Measurements from ENCODE around the gene FGF12. TPM values are rescaled to one million over a fixed set of nuclear protein-coding genes. Genes with fewer than 3 reads are reported as not detected.

Gene FGF12
- polyA plus RNA-seq, 3 donors: not detected

- Histone ChIP-seq H2AFZ (ENCODE audit: insufficient read depth, low read depth, low read length, poor library complexity, severe bottlenecking) (no peak overlapping the region), H3K79me2 (ENCODE audit: insufficient read depth, low read length) (no peaks in the 10 kb centered on the region), H4K20me1 (ENCODE audit: insufficient read depth, low read length) (no peaks in the 10 kb centered on the region), H3K36me3 (replicated peaks in 1 of 2; ENCODE audit: control insufficient read depth in 1 of 2, insufficient read depth in 2 of 2, low read length in 2 of 2) (no peaks in the 10 kb centered on the region), H3K9me3 (replicated peaks in 1 of 2; ENCODE audit: control insufficient read depth in 1 of 2, insufficient read depth in 1 of 2, low read length in 2 of 2) (no peaks in the 10 kb centered on the region), H3K4me1 (ENCODE audit: control insufficient read depth in 1 of 2, insufficient read depth in 2 of 2, low read length in 2 of 2) (no peaks in the 10 kb centered on the region), H3K27me3 (ENCODE audit: control insufficient read depth in 2 of 2, insufficient read depth in 2 of 2, low read length in 2 of 2) (peaks cover 0 to 1% of the 10 kb centered on the region in 2 donors), H3K4me3 (replicated peaks in 1 of 3; ENCODE audit: low read depth in 2 of 3, low read length in 3 of 3) (no peak overlapping the region), H3K9ac (ENCODE audit: insufficient read depth, low read length, poor library complexity, severe bottlenecking) (no peak overlapping the region), H3K4me2 (replicated peaks; ENCODE audit: extremely low read depth, low read length, poor library complexity, severe bottlenecking) (no peak overlapping the region), H3K27ac (ENCODE audit: low read depth in 1 of 2, low read length in 2 of 2) (no peak overlapping the region)
- intact Hi-C loops (cut with micrococcal nuclease): no loop called here
- H3K27me3 Mint-ChIP-seq (ENCODE audit: low read depth in 3 of 3): peaks cover 0 to 9% (median 4%) of the 10 kb centered on the region in 3 donors
- 60% methylated on average over 1 of the region's 5 CpGs for WGBS (ENCODE audit: insufficient coverage)
- DNase-seq: no peak
- H3K9me3 Mint-ChIP-seq: peaks cover 0 to 3% (median 0%) of the 10 kb centered on the region in 7 donors
- H3K4me3 Mint-ChIP-seq: no peak overlapping the region
- no peak for TF ChIP-seq CTCF (IDR thresholded peaks at IDR 0.05)
- no peak overlapping the region for H3K27ac Mint-ChIP-seq
- no peaks in the 10 kb centered on the region for H3K4me1 Mint-ChIP-seq
- no peaks in the 10 kb centered on the region for H3K36me3 Mint-ChIP-seq
Observed at GRCh38 chr3:192433704-192434103, 293.6 kb downstream of the FGF12 start.

- H3K9me3 ChIP-seq (replicated peaks in 1 of 2; ENCODE audit: control insufficient read depth in 1 of 2, insufficient read depth in 1 of 2, low read length in 2 of 2): no peaks in the 10 kb centered on the region
- no peak for TF ChIP-seq CTCF (IDR thresholded peaks at IDR 0.05)
- no peaks in the 10 kb centered on the region for H3K36me3 Mint-ChIP-seq
- H3K4me2 ChIP-seq (replicated peaks; ENCODE audit: extremely low read depth, low read length, poor library complexity, severe bottlenecking): no peak overlapping the region
- no peaks in the 10 kb centered on the region for H3K79me2 ChIP-seq (ENCODE audit: insufficient read depth, low read length)
- intact Hi-C loops (cut with micrococcal nuclease): no loop called here
- H3K9me3 Mint-ChIP-seq: peaks cover 0 to 2% (median 0%) of the 10 kb centered on the region in 7 donors
- no CpG with 5 or more reads among the region's 2 CpGs for WGBS (ENCODE audit: insufficient coverage)
- H3K4me3 Mint-ChIP-seq: no peak overlapping the region
- H3K36me3 ChIP-seq (replicated peaks in 1 of 2; ENCODE audit: control insufficient read depth in 1 of 2, insufficient read depth in 2 of 2, low read length in 2 of 2): no peaks in the 10 kb centered on the region
- DNase-seq: no peak
- H2AFZ ChIP-seq (ENCODE audit: insufficient read depth, low read depth, low read length, poor library complexity, severe bottlenecking): no peak overlapping the region
- H3K4me1 ChIP-seq (ENCODE audit: control insufficient read depth in 1 of 2, insufficient read depth in 2 of 2, low read length in 2 of 2): no peaks in the 10 kb centered on the region
- H3K9ac ChIP-seq (ENCODE audit: insufficient read depth, low read length, poor library complexity, severe bottlenecking): no peak overlapping the region
- no peak overlapping the region for H3K27ac ChIP-seq (ENCODE audit: low read depth in 1 of 2, low read length in 2 of 2)
- H3K4me1 Mint-ChIP-seq: no peaks in the 10 kb centered on the region
- H4K20me1 ChIP-seq (ENCODE audit: insufficient read depth, low read length): no peaks in the 10 kb centered on the region
- no peaks in the 10 kb centered on the region for H3K27me3 ChIP-seq (ENCODE audit: control insufficient read depth in 2 of 2, insufficient read depth in 2 of 2, low read length in 2 of 2)
- peaks cover 0 to 4% (median 3%) of the 10 kb centered on the region in 3 donors for H3K27me3 Mint-ChIP-seq (ENCODE audit: low read depth in 3 of 3)
- H3K4me3 ChIP-seq (replicated peaks in 1 of 3; ENCODE audit: low read depth in 2 of 3, low read length in 3 of 3): no peak overlapping the region
- no peak overlapping the region for H3K27ac Mint-ChIP-seq
Observed at GRCh38 chr3:192422997-192423342, 304.4 kb downstream of the FGF12 start.

All from CD14-positive monocyte (primary cell).